ENCODE results near the gene NBAS. TPM values are rescaled to one million over a fixed set of nuclear protein-coding genes. Genes with fewer than 3 reads are reported as not detected.

NBAS gene
- total and polyA plus RNA-seq, 2 of the 13 experiments (the other 11 are each of a cell fraction or from before 2014, with no cell fraction given) = 33.6 to 58.7 TPM

DNA sequence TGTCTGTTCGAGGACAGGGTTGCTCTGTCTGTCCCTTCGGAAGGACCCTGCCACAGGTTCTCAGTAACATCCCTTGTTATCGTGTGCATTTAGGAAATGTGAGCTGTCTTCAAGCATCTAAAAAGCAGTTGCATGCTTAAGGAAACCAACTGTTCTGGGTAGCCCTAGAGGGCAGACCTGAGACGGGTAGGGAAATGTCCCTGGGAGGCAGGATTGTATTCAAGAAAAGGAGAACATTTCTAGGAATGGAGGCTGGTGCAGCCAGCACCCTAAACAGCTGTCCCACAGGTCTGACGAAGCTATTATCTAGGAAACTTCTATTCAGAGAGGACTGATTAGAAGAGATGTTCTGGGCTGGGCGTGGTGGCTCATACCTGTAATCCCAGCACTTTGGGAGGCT, 414.2 kb downstream of the NBAS start:
- no TSS peak for BruUV-seq (replicated peaks)

More for the DNA sequence above, 414.2 kb downstream of the NBAS start:
- WGBS (ENCODE audit: low lambda C conversion rate) = 36% methylated on average over 6 of the region's 6 CpGs
- H3K9ac ChIP-seq (ENCODE audit: insufficient read depth, low read depth, low read length) = no peak overlapping the region
- no peaks in the 10 kb centered on the region for H3K36me3 ChIP-seq (replicated peaks in 1 of 2; ENCODE audit: control insufficient read depth in 1 of 2, insufficient read depth in 2 of 2, low read length in 2 of 2)
- H3K4me2 ChIP-seq (ENCODE audit: low read depth, low read length) = no peak overlapping the region
- FAIRE-seq = no peak
- in situ Hi-C loops (cut with HindIII; ENCODE audit: extremely low pct_ligation_motif_present, low pct_unique_long_range_greater_than_20kb) (no loop called here), intact Hi-C loops (cut with micrococcal nuclease; ENCODE audit: unreplicated experiment) (no loop called here)
- H4K20me1 ChIP-seq (ENCODE audit: insufficient read depth, low read length) = no peaks in the 10 kb centered on the region
- H3K4me1 ChIP-seq (ENCODE audit: insufficient read depth, low read length) = no peaks in the 10 kb centered on the region
- TF ChIP-seq MYNN (CRISPR knock-in tag; IDR thresholded peaks at IDR 0.05; ENCODE audit: low read depth) (no peak), STAG1 (CRISPR knock-in tag; IDR thresholded peaks at IDR 0.05) (peak; percentile 48), MLLT10 (CRISPR knock-in tag; IDR thresholded peaks at IDR 0.05) (no peak), ZBTB3 (CRISPR knock-in tag; IDR thresholded peaks at IDR 0.05; ENCODE audit: borderline replicate concordance, low read depth) (no peak), DNMT3B (CRISPR knock-in tag; conservative IDR thresholded peaks at IDR 0.05) (no peak), PRPF4 (IDR thresholded peaks at IDR 0.05; ENCODE audit: low read depth, low read length, poor library complexity, severe bottlenecking) (no peak)
- TF ChIP-seq, protein P1, sequence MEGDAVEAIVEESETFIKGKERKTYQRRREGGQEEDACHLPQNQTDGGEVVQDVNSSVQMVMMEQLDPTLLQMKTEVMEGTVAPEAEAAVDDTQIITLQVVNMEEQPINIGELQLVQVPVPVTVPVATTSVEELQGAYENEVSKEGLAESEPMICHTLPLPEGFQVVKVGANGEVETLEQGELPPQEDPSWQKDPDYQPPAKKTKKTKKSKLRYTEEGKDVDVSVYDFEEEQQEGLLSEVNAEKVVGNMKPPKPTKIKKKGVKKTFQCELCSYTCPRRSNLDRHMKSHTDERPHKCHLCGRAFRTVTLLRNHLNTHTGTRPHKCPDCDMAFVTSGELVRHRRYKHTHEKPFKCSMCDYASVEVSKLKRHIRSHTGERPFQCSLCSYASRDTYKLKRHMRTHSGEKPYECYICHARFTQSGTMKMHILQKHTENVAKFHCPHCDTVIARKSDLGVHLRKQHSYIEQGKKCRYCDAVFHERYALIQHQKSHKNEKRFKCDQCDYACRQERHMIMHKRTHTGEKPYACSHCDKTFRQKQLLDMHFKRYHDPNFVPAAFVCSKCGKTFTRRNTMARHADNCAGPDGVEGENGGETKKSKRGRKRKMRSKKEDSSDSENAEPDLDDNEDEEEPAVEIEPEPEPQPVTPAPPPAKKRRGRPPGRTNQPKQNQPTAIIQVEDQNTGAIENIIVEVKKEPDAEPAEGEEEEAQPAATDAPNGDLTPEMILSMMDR (CRISPR knock-in tag; IDR thresholded peaks at IDR 0.05) = peak; percentile 24; the same call in 1 of the 2 replicates
- TF ChIP-seq, protein P2, sequence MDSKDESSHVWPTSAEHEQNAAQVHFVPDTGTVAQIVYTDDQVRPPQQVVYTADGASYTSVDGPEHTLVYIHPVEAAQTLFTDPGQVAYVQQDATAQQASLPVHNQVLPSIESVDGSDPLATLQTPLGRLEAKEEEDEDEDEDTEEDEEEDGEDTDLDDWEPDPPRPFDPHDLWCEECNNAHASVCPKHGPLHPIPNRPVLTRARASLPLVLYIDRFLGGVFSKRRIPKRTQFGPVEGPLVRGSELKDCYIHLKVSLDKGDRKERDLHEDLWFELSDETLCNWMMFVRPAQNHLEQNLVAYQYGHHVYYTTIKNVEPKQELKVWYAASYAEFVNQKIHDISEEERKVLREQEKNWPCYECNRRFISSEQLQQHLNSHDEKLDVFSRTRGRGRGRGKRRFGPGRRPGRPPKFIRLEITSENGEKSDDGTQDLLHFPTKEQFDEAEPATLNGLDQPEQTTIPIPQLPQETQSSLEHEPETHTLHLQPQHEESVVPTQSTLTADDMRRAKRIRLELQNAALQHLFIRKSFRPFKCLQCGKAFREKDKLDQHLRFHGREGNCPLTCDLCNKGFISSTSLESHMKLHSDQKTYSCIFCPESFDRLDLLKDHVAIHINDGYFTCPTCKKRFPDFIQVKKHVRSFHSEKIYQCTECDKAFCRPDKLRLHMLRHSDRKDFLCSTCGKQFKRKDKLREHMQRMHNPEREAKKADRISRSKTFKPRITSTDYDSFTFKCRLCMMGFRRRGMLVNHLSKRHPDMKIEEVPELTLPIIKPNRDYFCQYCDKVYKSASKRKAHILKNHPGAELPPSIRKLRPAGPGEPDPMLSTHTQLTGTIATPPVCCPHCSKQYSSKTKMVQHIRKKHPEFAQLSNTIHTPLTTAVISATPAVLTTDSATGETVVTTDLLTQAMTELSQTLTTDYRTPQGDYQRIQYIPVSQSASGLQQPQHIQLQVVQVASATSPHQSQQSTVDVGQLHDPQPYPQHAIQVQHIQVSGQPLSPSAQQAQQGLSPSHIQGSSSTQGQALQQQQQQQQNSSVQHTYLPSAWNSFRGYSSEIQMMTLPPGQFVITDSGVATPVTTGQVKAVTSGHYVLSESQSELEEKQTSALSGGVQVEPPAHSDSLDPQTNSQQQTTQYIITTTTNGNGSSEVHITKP (CRISPR knock-in tag; IDR thresholded peaks at IDR 0.05; ENCODE audit: low read depth) = no peak
- TF ChIP-seq, protein P3, sequence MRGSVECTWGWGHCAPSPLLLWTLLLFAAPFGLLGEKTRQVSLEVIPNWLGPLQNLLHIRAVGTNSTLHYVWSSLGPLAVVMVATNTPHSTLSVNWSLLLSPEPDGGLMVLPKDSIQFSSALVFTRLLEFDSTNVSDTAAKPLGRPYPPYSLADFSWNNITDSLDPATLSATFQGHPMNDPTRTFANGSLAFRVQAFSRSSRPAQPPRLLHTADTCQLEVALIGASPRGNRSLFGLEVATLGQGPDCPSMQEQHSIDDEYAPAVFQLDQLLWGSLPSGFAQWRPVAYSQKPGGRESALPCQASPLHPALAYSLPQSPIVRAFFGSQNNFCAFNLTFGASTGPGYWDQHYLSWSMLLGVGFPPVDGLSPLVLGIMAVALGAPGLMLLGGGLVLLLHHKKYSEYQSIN (CRISPR knock-in tag; IDR thresholded peaks at IDR 0.05; ENCODE audit: borderline replicate concordance) = no peak
- ChIA-PET POLR2A (no interaction called here), CTCF (ENCODE audit: low intra/inter-chr PET ratio, low total read pairs) (no interaction called here)
- H3K27me3 ChIP-seq (ENCODE audit: control insufficient read depth in 1 of 2, insufficient read depth in 2 of 2, low read length in 2 of 2) = peaks cover 1 to 13% of the 10 kb centered on the region in 2 experiments; a peak in 3 of 5 replicates
- no peak for DNase-seq (ENCODE audit: low spot score)
- no peak overlapping the region for H3K27ac ChIP-seq (ENCODE audit: extremely low read length, insufficient read depth, low read length)
- no peaks in the 10 kb centered on the region for H3K79me2 ChIP-seq (ENCODE audit: insufficient read depth, low read length)
- H3K9me3 ChIP-seq (ENCODE audit: low read length) = no peaks in the 10 kb centered on the region
- ATAC-seq = peak; percentile 43; the same call in 2 of the 3 replicates
- H2AFZ ChIP-seq (ENCODE audit: low read length) = no peak overlapping the region
- H3K4me3 ChIP-seq (replicated peaks in 1 of 3; ENCODE audit: insufficient read depth in 1 of 3, low read depth in 2 of 3, low read length in 3 of 3) = no peak overlapping the region

Data from HepG2 (cell line).